ENCODE measurements around the gene KLHL21. TPM values are rescaled to one million over a fixed set of nuclear protein-coding genes. Genes with fewer than 3 reads are reported as not detected.

The KLHL21 gene
- total RNA-seq, 1 donor from 2014 or later = 22.6 TPM

DNA sequence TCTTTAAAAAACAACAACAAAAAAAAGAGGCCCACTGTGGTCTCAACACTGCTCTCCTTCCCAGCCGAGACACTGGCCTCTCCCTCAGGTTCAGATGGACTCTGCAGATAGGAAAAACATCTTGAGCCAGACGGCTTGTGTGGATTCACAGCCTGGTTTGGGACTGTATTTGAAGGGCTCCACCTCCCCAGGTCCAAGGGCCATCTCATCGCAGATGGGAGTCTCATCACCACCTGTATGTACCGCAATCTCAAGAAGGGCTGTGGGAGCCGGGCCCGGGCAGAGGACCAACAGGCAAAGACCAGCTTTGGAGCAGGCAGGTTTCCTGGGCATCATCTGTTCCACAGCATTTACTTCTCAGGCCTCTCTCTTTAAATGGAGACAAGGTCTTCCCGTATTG is 12.6 kb downstream of the KLHL21 start:
- TF ChIP-seq, protein P1, sequence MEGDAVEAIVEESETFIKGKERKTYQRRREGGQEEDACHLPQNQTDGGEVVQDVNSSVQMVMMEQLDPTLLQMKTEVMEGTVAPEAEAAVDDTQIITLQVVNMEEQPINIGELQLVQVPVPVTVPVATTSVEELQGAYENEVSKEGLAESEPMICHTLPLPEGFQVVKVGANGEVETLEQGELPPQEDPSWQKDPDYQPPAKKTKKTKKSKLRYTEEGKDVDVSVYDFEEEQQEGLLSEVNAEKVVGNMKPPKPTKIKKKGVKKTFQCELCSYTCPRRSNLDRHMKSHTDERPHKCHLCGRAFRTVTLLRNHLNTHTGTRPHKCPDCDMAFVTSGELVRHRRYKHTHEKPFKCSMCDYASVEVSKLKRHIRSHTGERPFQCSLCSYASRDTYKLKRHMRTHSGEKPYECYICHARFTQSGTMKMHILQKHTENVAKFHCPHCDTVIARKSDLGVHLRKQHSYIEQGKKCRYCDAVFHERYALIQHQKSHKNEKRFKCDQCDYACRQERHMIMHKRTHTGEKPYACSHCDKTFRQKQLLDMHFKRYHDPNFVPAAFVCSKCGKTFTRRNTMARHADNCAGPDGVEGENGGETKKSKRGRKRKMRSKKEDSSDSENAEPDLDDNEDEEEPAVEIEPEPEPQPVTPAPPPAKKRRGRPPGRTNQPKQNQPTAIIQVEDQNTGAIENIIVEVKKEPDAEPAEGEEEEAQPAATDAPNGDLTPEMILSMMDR (IDR thresholded peaks at IDR 0.05) = no peak
- Histone ChIP-seq H3K4me3 (no peak overlapping the region), H3K27ac (no peak overlapping the region), H3K9me3 (no peaks in the 10 kb centered on the region), H3K27me3 (ENCODE audit: low read depth) (no peaks in the 10 kb centered on the region), H3K4me1 (peaks cover 31% of the 10 kb centered on the region), H3K36me3 (peaks cover 72% of the 10 kb centered on the region)
- DNase-seq (no peak), ATAC-seq (no peak)
- intact Hi-C loops (cut with DNase I) = no loop called here

DNA sequence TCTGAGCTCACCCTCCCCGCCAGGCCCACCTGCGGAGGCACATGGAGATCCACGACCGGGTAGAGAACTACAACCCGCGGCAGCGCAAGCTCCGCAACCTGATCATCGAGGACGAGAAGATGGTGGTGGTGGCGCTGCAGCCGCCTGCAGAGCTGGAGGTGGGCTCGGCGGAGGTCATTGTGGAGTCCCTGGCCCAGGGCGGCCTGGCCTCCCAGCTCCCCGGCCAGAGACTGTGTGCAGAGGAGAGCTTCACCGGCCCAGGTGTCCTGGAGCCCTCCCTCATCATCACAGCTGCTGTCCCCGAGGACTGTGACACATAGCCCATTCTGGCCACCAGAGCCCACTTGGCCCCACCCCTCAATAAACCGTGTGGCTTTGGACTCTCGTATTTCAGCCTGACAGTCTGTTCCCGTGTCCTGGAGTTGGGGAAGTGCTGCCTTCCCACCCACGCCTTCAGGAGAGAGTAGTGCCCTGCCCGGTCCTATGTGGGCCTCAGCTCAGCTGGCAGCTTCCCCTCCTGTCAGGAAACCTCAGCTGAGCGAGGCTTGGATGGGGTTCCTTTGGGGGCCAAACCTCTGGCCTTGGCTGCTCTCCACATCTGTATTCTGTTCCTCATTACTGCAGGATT is 13.7 kb downstream of the KLHL21 start:
- ATAC-seq (peak; percentile 14 to 15), DNase-seq (peak; percentile 67)
- intact Hi-C loops (cut with DNase I) = no loop called here
- H3K4me3 ChIP-seq = no peak overlapping the region
- H3K9me3 ChIP-seq = no peaks in the 10 kb centered on the region
- H3K27ac ChIP-seq = no peak overlapping the region
- H3K36me3 ChIP-seq = peaks cover 65% of the 10 kb centered on the region
- TF ChIP-seq, protein P1 (IDR thresholded peaks at IDR 0.05) = no peak
- H3K27me3 ChIP-seq (ENCODE audit: low read depth) = no peaks in the 10 kb centered on the region
- H3K4me1 ChIP-seq = peaks cover 31% of the 10 kb centered on the region

DNA sequence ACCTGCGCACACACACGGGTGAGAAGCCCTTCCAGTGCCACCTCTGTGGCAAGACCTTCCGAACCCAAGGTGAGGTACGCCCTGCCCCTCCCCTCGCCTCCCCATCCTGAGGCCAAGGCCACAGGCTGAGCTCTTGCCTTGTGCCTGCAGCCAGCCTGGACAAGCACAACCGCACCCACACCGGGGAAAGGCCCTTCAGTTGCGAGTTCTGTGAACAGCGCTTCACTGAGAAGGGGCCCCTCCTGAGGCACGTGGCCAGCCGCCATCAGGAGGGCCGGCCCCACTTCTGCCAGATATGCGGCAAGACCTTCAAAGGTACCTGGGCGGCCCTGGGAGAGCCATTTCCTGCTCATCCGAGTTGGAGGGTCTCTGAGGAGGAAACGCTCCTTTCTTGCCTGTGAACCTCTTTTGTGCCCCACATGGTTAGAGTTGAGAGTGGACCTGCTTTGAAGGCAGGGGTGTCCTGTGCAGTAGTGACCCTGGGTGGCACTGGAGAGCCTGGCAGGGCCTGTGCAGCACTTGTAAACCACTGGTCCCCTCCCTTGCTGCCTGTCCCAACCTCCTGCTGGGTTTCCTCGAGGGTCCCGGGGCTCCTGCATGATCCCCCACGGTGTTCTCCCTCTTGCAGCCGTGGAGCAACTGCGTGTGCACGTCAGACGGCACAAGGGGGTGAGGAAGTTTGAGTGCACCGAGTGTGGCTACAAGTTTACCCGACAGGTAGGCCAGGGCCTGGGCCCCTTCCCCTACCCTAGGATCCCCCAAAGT is 14.4 kb downstream of the KLHL21 start:
- DNase-seq = peak; percentile 76
- no peak overlapping the region for H3K27ac ChIP-seq
- TF ChIP-seq, protein P1 (IDR thresholded peaks at IDR 0.05) = no peak

GRCh38 chr1:6587261-6588005 is 15.2 kb downstream of the KLHL21 start:
- TF ChIP-seq, protein P1 (IDR thresholded peaks at IDR 0.05) = no peak
- intact Hi-C loops (cut with DNase I) = no loop called here
- ATAC-seq (peak; percentile 49 to 50), DNase-seq (no peak)
- Histone ChIP-seq H3K27ac (no peak overlapping the region), H3K4me1 (peaks cover 40% of the 10 kb centered on the region), H3K27me3 (ENCODE audit: low read depth) (no peaks in the 10 kb centered on the region), H3K36me3 (peaks cover 50% of the 10 kb centered on the region), H3K4me3 (no peak overlapping the region), H3K9me3 (no peaks in the 10 kb centered on the region)

More for the DNA sequence above, 14.4 kb downstream of the KLHL21 start:
- peaks cover 31% of the 10 kb centered on the region for H3K4me1 ChIP-seq
- ATAC-seq = peak; percentile 62 to 64
- H3K4me3 ChIP-seq = no peak overlapping the region
- no peaks in the 10 kb centered on the region for H3K9me3 ChIP-seq
- H3K36me3 ChIP-seq = peaks cover 59% of the 10 kb centered on the region
- no peaks in the 10 kb centered on the region for H3K27me3 ChIP-seq (ENCODE audit: low read depth)
- intact Hi-C loops (cut with DNase I) = no loop called here

- Histone ChIP-seq H3K4me3 (no peak overlapping the region), H3K9me3 (no peaks in the 10 kb centered on the region), H3K4me1 (peaks cover 44% of the 10 kb centered on the region), H3K27ac (no peak overlapping the region), H3K36me3 (peaks cover 44% of the 10 kb centered on the region), H3K27me3 (ENCODE audit: low read depth) (no peaks in the 10 kb centered on the region)
- no peak for DNase-seq
- intact Hi-C loops (cut with DNase I) = no loop called here
- TF ChIP-seq, protein P1 (IDR thresholded peaks at IDR 0.05) = no peak
- ATAC-seq = no peak
Observed at GRCh38 chr1:6586404-6586816, 16.3 kb downstream of the KLHL21 start.
